ENCODE results near the gene ULK3. TPM values are rescaled to one million over a fixed set of nuclear protein-coding genes. Genes with fewer than 3 reads are reported as not detected.

ULK3 gene
- total RNA-seq, 1 experiment from 2014 or later: 38.9 TPM

DNA sequence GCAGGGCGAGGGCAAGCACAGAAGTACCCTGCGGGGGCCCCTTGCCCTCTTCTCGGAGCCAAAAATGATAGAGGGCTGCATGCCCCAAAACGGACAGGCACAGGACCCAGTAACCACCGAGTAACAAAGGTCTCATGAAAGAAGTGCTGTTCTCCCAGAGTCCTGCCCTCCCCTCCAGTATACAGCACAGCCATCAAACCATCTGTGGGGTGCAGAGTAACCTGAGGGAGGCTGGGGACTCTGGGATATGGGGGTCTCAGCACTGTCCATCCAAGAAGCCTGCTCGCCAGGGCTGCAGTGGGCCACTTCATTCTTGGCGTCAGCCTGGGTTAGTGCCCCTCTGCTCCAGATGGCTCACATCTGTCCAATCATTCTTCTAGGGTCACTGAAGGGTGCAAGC is 6.1 kb downstream of the ULK3 start:
- ChIA-PET CTCF (interaction anchor here (1.2 to 4.4 kb wide), 5 partner anchors 11 to 113 kb away, joined by 4 to 26 read pairs (median 6); partner anchors contain the start of gene FAM219B), POLR2A (no interaction called here)
- Mint-ChIP-seq H3K27me3 (ENCODE audit: low read depth) (no peaks in the 10 kb centered on the region), H3K9me3 (no peaks in the 10 kb centered on the region), H3K27ac (no peak overlapping the region), H3K4me1 (peaks cover 16% of the 10 kb centered on the region), H3K4me3 (no peak overlapping the region), H3K36me3 (peaks cover 3% of the 10 kb centered on the region)
- no peak for TF ChIP-seq FOXP1 (CRISPR knock-in tag; IDR thresholded peaks at IDR 0.05; ENCODE audit: borderline replicate concordance)
- ATAC-seq: no peak
- DNase-seq (ENCODE audit: low spot score): no peak

DNA sequence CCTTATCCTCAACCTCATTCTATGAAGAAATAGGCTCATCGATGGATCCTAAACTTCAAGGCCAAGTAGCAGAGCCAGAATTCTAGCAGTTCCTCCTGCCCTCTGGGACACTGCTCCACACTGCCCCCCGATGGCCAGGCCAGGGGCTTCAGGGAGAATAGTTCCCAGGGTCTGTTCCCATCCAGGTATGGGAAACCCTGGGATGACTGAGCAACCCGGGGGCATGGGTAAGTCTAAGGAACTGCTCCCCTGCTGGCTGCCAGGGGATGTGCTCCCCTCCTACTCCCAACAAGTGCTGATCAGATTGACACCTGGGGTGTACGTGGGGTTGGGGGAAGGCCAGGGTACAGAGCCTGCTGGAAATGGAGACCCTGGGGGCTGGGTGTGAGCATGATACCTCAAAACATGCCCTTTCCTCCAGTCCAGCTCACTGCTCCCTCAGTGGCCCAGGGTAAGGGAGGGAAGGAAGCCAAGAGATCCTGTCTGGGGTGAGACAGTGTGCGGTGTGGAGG is 7.6 kb downstream of the ULK3 start:
- peaks cover 3% of the 10 kb centered on the region; the same call in 1 of the 2 replicates for H3K36me3 Mint-ChIP-seq
- DNase-seq (ENCODE audit: low spot score) (peak; percentile 96), ATAC-seq (peak; percentile 94)
- no peak overlapping the region for H3K4me3 Mint-ChIP-seq
- H3K27me3 Mint-ChIP-seq (ENCODE audit: low read depth): no peaks in the 10 kb centered on the region
- no peak for TF ChIP-seq FOXJ3 (CRISPR knock-in tag; IDR thresholded peaks at IDR 0.05; ENCODE audit: borderline replicate concordance)
- TF ChIP-seq, protein P1, sequence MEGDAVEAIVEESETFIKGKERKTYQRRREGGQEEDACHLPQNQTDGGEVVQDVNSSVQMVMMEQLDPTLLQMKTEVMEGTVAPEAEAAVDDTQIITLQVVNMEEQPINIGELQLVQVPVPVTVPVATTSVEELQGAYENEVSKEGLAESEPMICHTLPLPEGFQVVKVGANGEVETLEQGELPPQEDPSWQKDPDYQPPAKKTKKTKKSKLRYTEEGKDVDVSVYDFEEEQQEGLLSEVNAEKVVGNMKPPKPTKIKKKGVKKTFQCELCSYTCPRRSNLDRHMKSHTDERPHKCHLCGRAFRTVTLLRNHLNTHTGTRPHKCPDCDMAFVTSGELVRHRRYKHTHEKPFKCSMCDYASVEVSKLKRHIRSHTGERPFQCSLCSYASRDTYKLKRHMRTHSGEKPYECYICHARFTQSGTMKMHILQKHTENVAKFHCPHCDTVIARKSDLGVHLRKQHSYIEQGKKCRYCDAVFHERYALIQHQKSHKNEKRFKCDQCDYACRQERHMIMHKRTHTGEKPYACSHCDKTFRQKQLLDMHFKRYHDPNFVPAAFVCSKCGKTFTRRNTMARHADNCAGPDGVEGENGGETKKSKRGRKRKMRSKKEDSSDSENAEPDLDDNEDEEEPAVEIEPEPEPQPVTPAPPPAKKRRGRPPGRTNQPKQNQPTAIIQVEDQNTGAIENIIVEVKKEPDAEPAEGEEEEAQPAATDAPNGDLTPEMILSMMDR (IDR thresholded peaks at IDR 0.05): peak; percentile 82
- TF ChIP-seq, protein P2, sequence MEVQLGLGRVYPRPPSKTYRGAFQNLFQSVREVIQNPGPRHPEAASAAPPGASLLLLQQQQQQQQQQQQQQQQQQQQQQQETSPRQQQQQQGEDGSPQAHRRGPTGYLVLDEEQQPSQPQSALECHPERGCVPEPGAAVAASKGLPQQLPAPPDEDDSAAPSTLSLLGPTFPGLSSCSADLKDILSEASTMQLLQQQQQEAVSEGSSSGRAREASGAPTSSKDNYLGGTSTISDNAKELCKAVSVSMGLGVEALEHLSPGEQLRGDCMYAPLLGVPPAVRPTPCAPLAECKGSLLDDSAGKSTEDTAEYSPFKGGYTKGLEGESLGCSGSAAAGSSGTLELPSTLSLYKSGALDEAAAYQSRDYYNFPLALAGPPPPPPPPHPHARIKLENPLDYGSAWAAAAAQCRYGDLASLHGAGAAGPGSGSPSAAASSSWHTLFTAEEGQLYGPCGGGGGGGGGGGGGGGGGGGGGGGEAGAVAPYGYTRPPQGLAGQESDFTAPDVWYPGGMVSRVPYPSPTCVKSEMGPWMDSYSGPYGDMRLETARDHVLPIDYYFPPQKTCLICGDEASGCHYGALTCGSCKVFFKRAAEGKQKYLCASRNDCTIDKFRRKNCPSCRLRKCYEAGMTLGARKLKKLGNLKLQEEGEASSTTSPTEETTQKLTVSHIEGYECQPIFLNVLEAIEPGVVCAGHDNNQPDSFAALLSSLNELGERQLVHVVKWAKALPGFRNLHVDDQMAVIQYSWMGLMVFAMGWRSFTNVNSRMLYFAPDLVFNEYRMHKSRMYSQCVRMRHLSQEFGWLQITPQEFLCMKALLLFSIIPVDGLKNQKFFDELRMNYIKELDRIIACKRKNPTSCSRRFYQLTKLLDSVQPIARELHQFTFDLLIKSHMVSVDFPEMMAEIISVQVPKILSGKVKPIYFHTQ (CRISPR knock-in tag; IDR thresholded peaks at IDR 0.05): no peak
- TF ChIP-seq SOX15 (CRISPR knock-in tag; IDR thresholded peaks at IDR 0.05): no peak
- peak; percentile 47; the same call in 1 of the 2 replicates for TF ChIP-seq FOXP1 (CRISPR knock-in tag; IDR thresholded peaks at IDR 0.05; ENCODE audit: borderline replicate concordance)
- TF ChIP-seq, protein P3, sequence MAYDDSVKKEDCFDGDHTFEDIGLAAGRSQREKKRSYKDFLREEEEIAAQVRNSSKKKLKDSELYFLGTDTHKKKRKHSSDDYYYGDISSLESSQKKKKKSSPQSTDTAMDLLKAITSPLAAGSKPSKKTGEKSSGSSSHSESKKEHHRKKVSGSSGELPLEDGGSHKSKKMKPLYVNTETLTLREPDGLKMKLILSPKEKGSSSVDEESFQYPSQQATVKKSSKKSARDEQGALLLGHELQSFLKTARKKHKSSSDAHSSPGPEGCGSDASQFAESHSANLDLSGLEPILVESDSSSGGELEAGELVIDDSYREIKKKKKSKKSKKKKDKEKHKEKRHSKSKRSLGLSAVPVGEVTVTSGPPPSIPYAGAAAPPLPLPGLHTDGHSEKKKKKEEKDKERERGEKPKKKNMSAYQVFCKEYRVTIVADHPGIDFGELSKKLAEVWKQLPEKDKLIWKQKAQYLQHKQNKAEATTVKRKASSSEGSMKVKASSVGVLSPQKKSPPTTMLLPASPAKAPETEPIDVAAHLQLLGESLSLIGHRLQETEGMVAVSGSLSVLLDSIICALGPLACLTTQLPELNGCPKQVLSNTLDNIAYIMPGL (CRISPR knock-in tag; IDR thresholded peaks at IDR 0.05): peak; percentile 41; the same call in 1 of the 2 replicates
- peak; percentile 20; the same call in 1 of the 2 replicates for TF ChIP-seq NFE2L1 (CRISPR knock-in tag; IDR thresholded peaks at IDR 0.05)
- TF ChIP-seq ESRRA (CRISPR knock-in tag; IDR thresholded peaks at IDR 0.05; ENCODE audit: borderline replicate concordance): no peak
- TF ChIP-seq, protein P4, sequence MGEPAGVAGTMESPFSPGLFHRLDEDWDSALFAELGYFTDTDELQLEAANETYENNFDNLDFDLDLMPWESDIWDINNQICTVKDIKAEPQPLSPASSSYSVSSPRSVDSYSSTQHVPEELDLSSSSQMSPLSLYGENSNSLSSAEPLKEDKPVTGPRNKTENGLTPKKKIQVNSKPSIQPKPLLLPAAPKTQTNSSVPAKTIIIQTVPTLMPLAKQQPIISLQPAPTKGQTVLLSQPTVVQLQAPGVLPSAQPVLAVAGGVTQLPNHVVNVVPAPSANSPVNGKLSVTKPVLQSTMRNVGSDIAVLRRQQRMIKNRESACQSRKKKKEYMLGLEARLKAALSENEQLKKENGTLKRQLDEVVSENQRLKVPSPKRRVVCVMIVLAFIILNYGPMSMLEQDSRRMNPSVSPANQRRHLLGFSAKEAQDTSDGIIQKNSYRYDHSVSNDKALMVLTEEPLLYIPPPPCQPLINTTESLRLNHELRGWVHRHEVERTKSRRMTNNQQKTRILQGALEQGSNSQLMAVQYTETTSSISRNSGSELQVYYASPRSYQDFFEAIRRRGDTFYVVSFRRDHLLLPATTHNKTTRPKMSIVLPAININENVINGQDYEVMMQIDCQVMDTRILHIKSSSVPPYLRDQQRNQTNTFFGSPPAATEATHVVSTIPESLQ (CRISPR knock-in tag; IDR thresholded peaks at IDR 0.05): no peak
- TF ChIP-seq, protein P5, sequence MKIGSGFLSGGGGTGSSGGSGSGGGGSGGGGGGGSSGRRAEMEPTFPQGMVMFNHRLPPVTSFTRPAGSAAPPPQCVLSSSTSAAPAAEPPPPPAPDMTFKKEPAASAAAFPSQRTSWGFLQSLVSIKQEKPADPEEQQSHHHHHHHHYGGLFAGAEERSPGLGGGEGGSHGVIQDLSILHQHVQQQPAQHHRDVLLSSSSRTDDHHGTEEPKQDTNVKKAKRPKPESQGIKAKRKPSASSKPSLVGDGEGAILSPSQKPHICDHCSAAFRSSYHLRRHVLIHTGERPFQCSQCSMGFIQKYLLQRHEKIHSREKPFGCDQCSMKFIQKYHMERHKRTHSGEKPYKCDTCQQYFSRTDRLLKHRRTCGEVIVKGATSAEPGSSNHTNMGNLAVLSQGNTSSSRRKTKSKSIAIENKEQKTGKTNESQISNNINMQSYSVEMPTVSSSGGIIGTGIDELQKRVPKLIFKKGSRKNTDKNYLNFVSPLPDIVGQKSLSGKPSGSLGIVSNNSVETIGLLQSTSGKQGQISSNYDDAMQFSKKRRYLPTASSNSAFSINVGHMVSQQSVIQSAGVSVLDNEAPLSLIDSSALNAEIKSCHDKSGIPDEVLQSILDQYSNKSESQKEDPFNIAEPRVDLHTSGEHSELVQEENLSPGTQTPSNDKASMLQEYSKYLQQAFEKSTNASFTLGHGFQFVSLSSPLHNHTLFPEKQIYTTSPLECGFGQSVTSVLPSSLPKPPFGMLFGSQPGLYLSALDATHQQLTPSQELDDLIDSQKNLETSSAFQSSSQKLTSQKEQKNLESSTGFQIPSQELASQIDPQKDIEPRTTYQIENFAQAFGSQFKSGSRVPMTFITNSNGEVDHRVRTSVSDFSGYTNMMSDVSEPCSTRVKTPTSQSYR (CRISPR knock-in tag; IDR thresholded peaks at IDR 0.05): no peak
- TF ChIP-seq, protein P6, sequence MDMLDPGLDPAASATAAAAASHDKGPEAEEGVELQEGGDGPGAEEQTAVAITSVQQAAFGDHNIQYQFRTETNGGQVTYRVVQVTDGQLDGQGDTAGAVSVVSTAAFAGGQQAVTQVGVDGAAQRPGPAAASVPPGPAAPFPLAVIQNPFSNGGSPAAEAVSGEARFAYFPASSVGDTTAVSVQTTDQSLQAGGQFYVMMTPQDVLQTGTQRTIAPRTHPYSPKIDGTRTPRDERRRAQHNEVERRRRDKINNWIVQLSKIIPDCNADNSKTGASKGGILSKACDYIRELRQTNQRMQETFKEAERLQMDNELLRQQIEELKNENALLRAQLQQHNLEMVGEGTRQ (CRISPR knock-in tag; IDR thresholded peaks at IDR 0.05): no peak
- ChIA-PET CTCF (interaction anchor here (0.5 to 4.4 kb wide), 10 partner anchors 10 to 218 kb away, joined by 3 to 26 read pairs (median 4); partner anchors contain the start of gene FAM219B), POLR2A (interaction anchor here (0.7 kb wide), 1 partner anchor 791 kb away, joined by 5 read pairs; no protein-coding TSS in a partner anchor)
- peaks cover 9% of the 10 kb centered on the region for H3K4me1 Mint-ChIP-seq
- no peaks in the 10 kb centered on the region for H3K9me3 Mint-ChIP-seq
- H3K27ac Mint-ChIP-seq: peak overlapping the region; percentile 77

All from WTC11 (cell line).